Stimulated activated CD8-positive, alpha-beta memory T cell treated with anti-CD3 and anti-CD28 coated beads, Interleukin-7, amount 100 ng/mL, for 24 hours (primary cell): ENCODE data around the gene TERB1.

ENCODE experiments used
- DNase-seq: peaks from one replicate; pipeline ENCODE4 v3.0.0-alpha.2; 2020; ENCODE audit warnings: low read depth

Gene TERB1

DNA sequence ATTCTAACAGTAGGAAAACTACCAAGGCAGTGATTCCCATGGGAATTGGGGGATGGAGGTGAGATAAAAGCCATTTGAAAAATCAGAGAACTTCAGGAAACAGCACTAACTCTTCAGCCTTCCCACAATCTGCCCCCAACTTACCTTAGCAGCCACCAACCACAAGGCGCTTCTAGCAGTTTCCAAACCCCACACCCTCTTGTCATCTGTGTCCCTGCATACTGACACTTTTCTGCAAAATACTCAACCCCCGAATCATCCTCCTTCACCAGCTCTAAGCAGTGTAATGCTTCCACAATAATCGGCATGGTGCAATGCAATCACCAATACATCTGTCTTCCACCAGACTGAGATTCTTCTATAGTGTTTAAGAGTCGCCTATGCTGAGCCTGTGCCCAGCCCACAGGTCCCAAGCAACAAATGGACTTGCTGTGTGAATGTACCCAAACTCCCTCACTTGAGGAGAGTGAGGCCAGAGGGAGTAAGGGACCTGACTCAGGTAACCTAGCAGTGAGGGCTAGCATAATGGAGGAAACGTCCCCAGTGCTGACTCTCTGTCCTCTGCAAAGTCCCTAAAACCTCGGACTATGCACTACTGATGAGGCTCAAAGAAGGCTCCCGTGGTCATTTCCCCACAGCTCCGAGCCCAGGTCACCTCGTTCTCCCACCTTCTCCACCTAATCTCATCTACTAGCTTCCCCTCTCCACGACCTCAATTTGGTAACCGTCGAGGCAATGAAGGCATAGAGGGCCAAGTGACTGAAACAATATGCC lies 50.9 kb downstream of the TERB1 start:
- DNase-seq = no peak

DNA sequence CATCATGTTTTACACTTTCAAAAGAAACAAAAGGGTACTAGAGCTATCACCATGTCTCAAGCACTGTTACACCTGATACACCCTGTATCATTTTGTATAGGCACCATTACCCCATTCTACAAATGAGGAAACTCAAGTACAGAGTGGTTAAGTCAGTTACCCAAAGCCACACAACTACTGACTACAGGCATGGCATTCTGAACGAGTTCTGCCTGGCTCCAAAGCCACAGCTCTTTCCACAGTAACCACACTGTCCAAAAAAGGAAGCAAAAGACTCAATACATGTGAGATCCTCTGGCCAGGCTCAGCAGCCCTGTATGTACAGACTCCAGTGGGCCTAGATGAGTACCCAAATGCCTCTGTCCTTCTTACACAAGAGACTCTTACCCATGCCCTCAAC lies 54.7 kb downstream of the TERB1 start:
- DNase-seq = no peak

DNA sequence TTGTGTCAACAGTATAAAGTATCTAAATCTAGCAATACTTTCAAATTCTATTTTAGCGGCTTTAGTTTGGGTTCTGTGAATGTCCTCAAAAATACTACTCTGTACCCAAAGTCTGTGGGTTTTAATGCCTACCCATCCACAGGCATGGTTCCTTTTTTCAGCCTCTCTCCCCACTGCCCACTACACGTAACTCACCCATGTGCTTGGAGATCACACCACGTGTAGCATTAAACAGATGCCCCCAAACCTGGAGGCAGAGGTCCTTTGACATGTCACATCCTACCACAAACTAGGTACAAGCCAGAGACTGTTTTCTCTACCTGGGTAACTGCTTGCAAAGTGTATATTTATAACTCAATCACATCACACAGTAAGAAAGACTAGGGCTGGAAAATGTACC lies 55.3 kb downstream of the TERB1 start:
- no peak for DNase-seq

DNA sequence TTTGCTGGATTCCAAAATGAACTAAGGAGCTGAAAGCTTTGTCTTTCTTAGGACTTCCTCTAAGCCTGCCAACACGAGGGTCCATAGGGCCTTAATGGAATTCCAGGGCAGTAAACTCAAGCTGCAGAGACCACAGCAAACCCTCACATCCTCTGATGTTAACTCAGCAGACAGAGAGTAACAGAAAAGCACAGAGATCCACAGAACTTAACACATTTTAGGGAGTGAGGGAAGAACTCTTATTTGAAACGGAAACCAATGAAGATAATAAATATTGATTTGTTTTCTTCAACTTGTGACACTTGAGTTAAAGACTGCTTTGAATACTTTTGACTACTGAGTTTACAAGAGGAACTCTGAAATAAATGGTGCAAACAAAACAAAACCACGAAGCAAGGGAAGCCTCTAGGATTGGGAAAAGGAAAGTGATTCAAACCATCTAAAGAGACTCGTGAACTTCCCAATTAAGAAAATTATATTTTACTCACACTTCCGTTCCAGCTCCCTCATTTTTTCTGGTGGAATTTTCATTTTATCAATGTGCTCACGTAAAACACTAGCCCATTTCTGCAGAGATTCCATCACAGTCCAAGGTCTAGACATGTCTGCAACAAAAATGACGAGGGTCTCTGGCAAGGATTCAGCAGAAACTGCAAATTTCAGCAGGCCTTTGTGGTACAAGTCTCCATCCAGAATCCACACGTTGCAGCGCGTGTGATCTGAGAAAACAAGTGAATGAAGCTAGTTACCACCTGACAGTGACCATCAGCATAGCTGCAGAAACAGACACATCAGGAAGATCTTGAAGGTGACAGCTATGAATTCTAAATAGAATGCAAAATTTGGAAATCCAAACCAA lies 59.2 kb downstream of the TERB1 start:
- DNase-seq = no peak

DNA sequence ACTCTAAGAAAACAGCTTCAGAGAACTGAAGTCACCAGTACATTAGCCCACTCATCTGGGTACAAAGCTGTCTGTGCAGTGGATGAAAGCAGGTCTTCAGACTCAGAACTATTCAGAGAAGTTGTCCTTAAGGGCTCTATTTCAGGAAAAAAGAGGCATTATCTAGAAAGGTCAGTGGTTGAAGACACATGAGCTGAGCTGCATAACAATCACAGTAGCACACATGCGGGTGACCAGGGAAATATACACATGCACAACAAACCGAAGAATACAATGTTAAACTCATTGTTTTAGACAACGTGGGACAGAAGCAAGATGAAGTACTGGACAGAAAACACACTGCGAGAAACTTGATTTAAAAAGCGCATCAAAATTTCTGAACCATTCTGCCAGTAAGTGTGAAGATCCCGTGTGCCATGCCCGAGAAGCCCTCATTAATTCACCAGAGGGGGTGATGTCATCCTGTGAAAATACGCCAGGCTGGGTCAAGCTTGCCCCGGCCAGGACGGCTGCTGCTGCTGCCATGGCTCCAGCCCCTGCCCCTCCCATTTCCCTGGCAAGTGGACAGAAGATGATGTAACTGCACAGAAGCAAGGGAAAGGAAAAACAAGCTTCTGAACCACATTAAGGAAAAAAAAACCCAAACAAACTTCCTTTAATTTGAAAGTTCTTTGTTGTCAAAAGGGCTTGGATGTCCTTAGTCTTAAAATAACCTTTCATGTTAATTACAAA lies 60.0 kb downstream of the TERB1 start:
- DNase-seq = no peak

DNA sequence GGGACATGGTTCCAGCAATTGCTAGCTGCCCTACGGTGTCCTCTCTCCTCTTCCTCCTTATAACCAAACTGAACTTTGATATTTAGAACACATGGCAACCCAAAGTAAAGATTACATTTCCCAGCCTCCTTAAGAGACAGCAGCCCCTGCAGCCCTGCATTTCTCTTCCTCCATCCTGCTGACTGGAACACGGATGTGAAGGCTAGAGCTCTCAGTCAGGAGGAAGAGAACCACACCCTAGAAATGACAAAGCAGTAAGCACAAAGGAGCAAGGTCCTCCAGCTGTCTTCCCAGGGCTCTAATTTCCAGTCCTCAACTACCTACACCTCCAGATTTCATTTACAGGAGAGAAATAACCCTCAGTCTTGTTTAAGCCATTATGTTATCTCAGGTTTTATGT lies 60.9 kb downstream of the TERB1 start:
- no peak for DNase-seq

DNA sequence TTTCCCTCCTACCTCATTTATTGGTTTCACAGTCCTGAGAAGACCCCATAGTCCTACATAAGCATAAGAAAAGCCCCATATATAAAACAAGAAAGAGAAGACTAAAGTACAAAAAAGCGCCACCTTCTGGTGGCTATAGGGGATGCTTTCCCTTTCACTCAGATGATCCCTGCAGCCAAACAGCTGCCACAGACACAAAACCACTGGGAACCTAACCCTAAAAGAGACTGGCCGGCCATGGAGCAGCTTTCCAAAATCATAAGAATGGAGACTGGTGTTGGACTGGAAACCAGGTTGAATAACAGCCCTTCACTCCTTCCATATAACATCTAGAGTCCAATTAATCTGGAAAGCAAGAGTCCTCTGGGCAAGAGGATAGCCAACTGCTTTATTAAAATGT lies 61.4 kb downstream of the TERB1 start:
- DNase-seq = no peak

DNA sequence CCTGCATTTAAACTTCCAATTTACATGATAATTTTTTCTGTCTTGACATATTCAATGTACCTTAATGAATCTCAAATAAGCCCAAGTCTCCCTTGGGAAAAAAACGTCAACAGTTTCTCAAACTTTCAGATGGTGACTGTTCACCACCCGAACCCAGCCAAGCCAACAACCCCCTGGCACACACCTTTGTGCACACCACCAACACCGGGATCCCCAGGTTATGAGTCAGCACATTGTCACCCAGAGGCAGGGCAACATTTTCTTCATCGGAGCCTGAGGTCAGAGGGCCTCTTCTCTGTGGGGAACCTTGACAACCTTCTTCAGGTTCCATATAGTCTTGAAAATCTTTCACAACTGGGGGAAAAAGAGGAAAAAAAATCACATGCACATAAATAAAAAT lies 65.5 kb downstream of the TERB1 start:
- DNase-seq = no peak

DNA sequence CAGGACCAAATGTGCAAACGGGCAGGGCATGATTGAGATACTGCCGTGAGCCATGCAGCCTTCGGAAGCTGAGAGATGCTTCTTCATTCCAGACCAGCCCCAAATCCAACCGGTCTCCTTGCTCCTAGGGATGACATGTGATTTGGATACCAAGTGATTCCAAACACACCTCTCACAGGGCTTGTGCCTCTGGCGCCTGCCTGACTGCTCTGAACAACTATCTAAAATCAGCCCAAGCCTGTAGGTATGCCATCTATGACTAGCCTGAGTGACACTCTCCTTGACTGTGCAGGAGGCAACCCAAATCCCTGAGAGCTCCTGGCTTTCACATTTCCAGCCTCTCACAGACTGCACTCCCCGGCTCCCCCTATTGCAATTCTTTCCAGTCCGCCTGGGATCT lies 70.3 kb downstream of the TERB1 start:
- DNase-seq = no peak

DNA sequence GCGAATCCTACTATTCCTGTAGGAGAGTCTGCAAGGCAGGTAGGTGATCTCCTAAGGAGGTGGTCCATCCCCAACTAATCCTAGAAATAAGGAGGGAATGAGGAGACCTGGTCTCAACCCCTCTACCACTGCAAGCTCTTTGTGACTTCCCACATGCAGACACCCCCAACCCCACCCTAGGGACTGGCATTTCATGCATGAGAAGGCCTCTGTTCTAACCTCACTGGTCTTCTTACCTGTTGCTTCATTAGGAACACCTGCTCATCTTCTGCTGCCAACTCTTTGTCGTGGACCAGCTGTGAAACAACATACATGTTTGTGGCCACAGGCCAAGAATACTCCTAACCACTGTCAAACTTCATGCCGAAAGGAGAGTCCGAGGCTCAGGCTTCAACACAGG lies 72.6 kb downstream of the TERB1 start:
- DNase-seq = no peak

DNA sequence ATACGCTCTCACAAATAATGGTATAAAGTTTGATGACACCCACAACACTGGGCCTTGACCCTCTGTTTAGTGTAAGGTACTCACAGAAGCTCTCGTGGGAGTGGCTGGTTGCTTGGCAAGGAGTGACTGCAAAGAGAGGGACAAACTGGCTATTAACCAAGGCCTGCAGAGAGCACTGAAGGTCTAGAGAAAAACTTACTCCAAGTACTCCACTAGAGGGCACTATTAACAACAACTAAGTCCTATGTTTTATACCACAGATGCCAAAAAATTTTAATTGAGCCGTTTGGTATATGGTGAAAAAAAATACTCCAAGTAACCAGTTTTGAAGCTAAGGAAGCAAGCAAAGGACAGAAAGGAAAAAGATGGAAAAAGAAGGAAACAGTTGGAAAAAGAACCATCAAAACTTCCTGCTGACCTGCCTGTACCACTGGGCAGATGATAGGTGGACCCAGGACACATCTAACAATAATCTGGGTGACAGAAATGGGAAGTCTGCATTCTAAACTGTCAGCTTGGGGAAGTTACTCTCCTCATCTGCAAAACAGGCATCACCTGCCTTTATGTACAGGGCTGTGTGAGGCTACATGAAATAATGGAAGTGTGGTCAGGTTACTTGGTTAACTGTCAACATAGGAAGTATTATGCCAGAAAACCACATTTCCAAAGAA lies 73.1 kb downstream of the TERB1 start:
- no peak for DNase-seq

DNA sequence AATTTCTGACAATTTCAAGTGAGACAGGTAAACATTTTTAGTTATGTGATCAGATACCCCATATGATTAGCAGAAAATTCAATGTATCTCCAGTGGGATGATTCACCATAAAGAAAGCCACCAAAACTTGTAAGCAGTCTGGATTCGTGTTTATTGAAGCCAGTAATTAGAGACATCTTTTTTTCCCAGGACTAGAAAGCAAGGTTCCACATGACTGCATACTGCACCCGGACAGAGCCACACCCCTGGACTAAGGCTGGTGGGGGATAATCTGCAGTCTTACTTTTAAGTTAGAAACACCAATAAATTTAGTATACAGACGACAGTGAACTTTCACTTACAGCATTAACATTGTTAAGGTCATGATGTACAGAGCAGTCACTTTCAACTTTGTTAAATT lies 80.6 kb downstream of the TERB1 start:
- DNase-seq = no peak

DNA sequence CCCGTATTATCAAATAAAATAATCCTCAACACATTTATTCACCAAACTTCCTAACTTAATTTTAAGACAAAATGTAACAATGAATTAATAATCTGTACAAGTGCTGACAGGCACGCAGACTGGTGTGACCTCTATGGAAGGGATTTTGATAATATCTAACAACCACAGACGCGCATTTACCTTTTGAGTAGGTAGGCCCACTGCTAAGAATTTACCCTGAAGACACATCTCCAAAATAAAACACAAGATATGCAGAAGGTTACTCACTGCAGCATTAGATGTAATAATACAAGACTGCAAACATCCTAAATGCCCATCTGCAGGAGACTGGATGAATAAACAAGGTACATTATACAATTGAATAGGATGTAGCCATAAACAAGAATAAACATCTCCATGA lies 82.1 kb downstream of the TERB1 start:
- no peak for DNase-seq

DNA sequence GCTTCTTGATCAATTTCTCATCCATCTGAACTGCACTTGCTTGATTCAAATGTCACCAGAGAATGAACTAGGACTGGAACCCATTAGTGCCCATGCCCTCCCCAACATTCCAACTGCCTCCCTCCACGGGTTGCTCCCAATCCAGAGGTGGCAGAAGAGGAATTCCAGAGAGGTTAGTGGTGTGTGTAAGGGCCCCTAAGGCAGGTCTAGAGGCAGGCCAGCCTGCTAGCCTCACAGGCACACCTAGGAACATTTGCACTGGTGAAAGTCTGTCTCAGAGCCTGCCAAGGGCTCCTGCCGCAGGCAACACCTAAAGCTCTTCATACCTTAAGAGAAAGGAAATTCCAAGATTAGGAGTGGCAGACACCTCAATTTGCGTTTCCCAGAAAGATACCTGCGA lies 83.6 kb downstream of the TERB1 start:
- no peak for DNase-seq

DNA sequence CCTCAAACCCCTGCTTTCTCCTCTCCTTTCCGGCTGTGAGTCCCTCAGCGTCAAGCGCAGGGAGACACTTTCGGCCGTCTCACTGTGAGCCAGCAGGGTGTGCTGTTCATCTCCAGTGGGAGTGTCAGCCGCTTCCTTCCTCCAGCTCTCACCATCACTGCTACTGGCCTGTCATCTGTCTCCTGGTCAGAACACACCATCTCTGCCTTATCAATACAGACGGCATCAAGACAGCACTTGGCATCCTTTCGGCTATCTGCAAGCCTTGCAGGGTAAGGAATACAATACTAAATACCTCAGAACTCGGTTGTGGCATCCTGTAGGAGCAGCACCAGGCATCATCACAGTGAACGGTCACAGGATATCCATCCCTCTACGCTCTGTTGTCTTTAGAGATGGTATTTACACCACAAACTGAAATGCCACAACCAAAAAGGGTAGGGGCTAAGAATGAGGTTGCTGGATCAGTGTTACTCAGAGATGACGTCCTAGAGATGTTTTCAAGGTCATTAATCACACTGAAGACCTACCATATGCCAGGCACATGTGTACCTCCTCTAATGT lies 84.2 kb downstream of the TERB1 start:
- no peak for DNase-seq

DNA sequence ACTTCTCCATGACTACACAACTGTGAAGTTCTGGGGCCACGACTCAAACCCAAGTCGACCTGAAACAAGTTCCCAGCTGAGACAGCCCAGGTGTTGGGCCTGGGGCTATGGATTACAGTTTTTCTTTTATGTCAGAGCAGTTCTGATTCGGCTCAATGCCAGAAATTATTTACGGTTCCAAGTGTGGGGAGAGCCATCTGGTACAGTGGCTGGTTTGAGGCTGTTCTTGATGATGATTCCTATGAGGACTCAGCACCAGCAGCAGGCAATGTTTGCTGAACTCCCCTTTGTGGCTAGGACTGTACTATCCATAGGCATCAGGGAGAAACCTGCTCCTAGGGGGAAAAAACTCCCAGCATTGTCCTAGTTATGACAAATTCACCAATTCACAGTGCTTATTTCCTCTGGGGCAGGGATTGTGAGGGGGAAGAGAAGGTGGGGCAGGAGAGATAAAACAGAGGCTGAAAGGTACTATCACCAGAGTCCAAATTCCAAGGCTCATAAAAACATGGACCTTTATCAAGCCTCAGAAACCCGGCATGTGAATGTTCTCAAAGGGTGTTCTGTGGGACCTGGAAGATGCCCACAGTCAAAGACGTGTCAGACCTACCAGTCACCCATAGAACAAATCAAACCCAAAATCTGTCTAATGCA lies 86.6 kb downstream of the TERB1 start:
- no peak for DNase-seq

DNA sequence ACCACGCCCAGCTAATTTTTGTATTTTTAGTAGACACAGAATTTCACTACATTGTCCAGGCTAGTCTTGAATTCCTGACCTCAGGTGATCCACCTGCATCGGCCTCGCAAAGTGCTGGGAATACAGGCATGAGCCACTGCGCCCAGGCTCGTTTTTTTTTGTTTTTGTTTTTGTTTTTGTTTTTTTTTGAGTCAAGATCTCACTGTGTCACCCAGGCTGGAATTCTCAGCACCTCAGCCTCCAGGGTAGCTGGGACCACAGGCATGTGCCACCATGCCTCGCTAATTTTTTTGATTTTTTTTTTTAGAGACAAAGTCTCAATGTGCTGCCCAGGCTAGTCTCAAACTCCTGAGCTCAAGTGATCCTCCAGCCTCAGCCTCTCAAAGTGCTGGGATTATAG lies 87.3 kb downstream of the TERB1 start:
- no peak for DNase-seq

DNA sequence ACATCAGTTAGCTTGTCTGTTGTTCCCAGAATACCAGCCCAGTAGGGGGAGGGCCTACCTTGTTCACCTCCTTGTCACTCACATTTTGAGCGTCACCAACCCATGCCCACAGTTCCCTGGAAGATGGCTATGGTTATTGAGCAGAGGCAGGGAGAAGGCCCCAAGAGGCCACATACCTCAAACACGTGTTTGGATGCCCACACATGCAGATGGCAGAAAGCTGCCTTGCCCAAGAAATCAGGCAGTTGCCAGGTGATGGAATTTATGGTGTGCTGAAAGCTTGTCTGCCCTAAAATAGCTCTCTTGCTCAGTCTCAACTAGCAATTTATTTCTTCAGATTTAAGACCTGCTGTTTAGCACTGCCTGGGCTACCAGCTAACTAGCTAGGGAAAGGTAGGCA lies 88.3 kb downstream of the TERB1 start:
- DNase-seq = no peak

DNA sequence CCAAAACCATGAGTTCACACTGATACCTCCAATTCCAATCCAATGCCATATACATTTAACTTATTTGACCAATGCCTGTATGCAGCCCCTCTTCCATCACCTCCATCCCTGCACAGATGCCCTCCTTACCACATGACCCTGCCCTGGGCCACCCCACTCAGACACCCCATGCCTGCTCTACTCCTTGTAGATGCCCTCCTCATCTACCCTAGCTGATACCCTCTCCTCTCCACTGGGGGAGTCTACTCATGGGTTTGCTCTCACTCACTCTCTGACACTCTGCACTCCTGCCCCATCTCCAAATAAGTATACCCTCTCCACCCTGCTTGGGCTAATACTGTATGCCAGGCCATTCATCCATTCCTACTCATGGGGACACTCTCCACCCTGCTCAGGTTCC lies 88.9 kb downstream of the TERB1 start:
- no peak for DNase-seq

DNA sequence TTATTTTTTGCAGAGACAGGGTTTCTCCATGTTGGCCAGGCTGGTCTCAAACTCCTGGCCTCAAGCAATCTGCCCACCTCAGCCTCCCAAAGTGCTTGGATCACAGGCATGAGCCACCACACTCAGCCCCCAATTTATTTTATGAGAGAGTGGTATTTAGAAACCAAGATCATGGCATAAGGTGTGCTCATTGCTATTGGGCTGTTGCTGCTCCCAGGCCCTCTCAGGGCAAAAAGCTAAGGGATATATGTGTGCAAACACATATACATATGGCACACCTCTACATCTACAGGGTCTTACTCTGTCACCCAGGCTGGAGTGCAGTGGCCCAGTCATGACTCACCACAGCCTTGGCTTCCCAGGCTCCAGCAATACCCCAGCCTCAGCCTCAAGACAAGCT lies 89.8 kb downstream of the TERB1 start:
- no peak for DNase-seq

DNA sequence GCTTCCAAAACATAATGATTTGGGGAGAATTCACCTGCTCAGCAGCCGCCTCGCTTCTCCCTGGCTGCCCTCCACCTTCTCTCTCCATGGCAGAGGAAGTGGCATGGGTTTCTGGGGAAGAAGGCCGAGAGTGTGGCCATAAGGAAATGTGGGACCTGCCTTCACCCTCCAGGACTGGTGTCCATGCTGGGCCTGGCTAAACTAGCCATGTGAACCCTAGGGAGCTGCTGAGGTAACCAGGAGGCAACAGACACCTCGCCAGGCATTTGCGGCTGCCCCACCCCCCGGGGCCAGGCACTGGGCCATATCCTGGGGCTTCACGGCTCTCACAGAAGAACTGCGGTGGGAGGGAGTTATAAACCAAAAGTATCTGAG lies 94.9 kb downstream of the TERB1 start:
- DNase-seq = no peak
